Panc1 (cell line): ENCODE results near the gene CPSF3. TPM values are rescaled to one million over a fixed set of nuclear protein-coding genes. Genes with fewer than 3 reads are reported as not detected.

Experiments
- ATAC-seq: fragments of 200-7000 bp; cut with Tn5 transposase; 2 replicates; pipeline ENCODE4 v1.9.1; 2020; ENCODE audit warnings: mild to moderate bottlenecking, moderate library complexity
- BruUV-seq: library from RNA; stranded (reverse); fragments of 400-500 nt; replicated peaks from 2 replicates; lab custom pipeline; 2021; lab: Mats Ljungman, UMichigan
- CTCF ChIA-PET: fragments of 300-600 bp; sonication (Branson Sonifier 250); formaldehyde crosslinking; loops from one replicate; lab custom pipeline; 2022; ENCODE audit warnings: antibody characterized with exemption; lab: Charles Lee
- POLR2A ChIA-PET: fragments of 300-600 bp; sonication (Branson Sonifier 250); formaldehyde crosslinking; loops from one replicate; lab custom pipeline; 2022; ENCODE audit warnings: antibody characterized with exemption; lab: Charles Lee
- DNase-seq: peaks from one replicate; pipeline ENCODE4 v3.0.0-alpha.2; 2010; ENCODE audit warnings: low read depth, low spot score
- H3K27ac ChIP-seq: 2 replicates; pipeline ENCODE4 v1.5.1; 2011; ENCODE audit warnings: mild to moderate bottlenecking, low read length, inconsistent platforms
- H3K27me3 ChIP-seq: fragments of 200-500 bp; sonication (Bioruptor generic); 2 replicates; pipeline ENCODE4 v1.6.0; 2014; ENCODE audit warnings: low read length, inconsistent platforms; ENCODE audit not compliant: control insufficient read depth, insufficient read depth
- H3K36me3 ChIP-seq: fragments of 200-500 bp; sonication (Bioruptor generic); 2 replicates; pipeline ENCODE4 v1.5.1; 2014; ENCODE audit warnings: inconsistent platforms, mild to moderate bottlenecking, low read length, moderate library complexity; ENCODE audit not compliant: control insufficient read depth, insufficient read depth
- H3K4me1 ChIP-seq: 2 replicates; pipeline ENCODE4 v1.5.1; 2011; ENCODE audit warnings: inconsistent platforms, mild to moderate bottlenecking, low read length, moderate library complexity; ENCODE audit not compliant: control insufficient read depth, insufficient read depth
- H3K4me3 ChIP-seq, 2 experiments: 2 replicates each; pipeline ENCODE4 v1.5.1; 2011 to 2012; ENCODE audit warnings: low read depth in 2 of 2, low read length in 2 of 2, mild to moderate bottlenecking in 2 of 2, inconsistent platforms in 1 of 2, moderate library complexity in 1 of 2
- H3K9me3 ChIP-seq: fragments of 200-500 bp; sonication (Bioruptor generic); 2 replicates; pipeline ENCODE4 v1.5.1; 2014; ENCODE audit warnings: low read depth, mild to moderate bottlenecking, inconsistent platforms, low read length, moderate library complexity; ENCODE audit not compliant: control insufficient read depth, insufficient read depth
- CTCF ChIP-seq: fragments of 450-650 bp; IDR thresholded peaks from 2 replicates; pipeline ENCODE4 v1.5.1; 2017; ENCODE audit warnings: mild to moderate bottlenecking
- POLR2AphosphoS5 ChIP-seq: IDR thresholded peaks from 2 replicates; pipeline ENCODE4 v1.6.1; 2012; ENCODE audit warnings: mild to moderate bottlenecking, low read depth, low read length, moderate library complexity
- REST ChIP-seq, 2 experiments: IDR thresholded peaks; 2 replicates each; pipeline ENCODE4 v1.6.1; 2011 to 2012; ENCODE audit warnings: low read depth in 2 of 2, control low read depth in 1 of 2, low read length in 1 of 2, mild to moderate bottlenecking in 1 of 2, moderate library complexity in 1 of 2; ENCODE audit not compliant: insufficient read depth in 1 of 2
- SIN3A ChIP-seq: IDR thresholded peaks from 2 replicates; pipeline ENCODE4 v1.6.1; 2012; ENCODE audit warnings: low read depth, mild to moderate bottlenecking, low read length, moderate library complexity, borderline replicate concordance; ENCODE audit not compliant: insufficient read depth
- TCF7L2 ChIP-seq: IDR thresholded peaks from 2 replicates; pipeline ENCODE4 v1.6.1; 2011; ENCODE audit warnings: mild to moderate bottlenecking, low read depth, low read length, inconsistent platforms
- in situ Hi-C: cut with HindIII; loops from 2 replicates; pipeline ENCODE4 v1.10.0; 2016; ENCODE audit warnings: low sequenced_read_pairs, low pct_unique_long_range_greater_than_20kb
- intact Hi-C: fragments of 100-400 bp; cut with micrococcal nuclease; formaldehyde crosslinking; loops from one replicate; pipeline ENCODE4 v1.10.0; 2022; ENCODE audit not compliant: unreplicated experiment
- total RNA-seq: library from RNA; stranded (reverse); gene quantifications from one replicate; pipeline ENCODE4 v1.2.1, GENCODE V29; 2021; ENCODE audit not compliant: unreplicated experiment

Gene CPSF3
- total RNA-seq, 1 experiment from 2014 or later, result 54.1 TPM

GRCh38 chr2:9445089-9445488 lies 21.6 kb downstream of the CPSF3 start:
- in situ Hi-C loops, result no loop called here
- no peak for TF ChIP-seq TCF7L2
- TF ChIP-seq CTCF, result no peak
- no peak for TF ChIP-seq POLR2AphosphoS5
- TF ChIP-seq SIN3A, result no peak
- no peak for TF ChIP-seq REST (IDR thresholded peaks at IDR 0.05; ENCODE audit: insufficient read depth in 1 of 2, low read depth in 2 of 2, low read length in 1 of 2)
- no TSS peak for BruUV-seq

GRCh38 chr2:9451231-9451630 lies 27.8 kb downstream of the CPSF3 start:
- no TSS peak for BruUV-seq
- in situ Hi-C loops (no loop called here), intact Hi-C loops (no loop called here)
- ATAC-seq (no peak), DNase-seq (no peak)
- CTCF ChIA-PET, result no interaction called here
- Histone ChIP-seq H3K36me3 (0 out of 2 replicates have a peak, but pooled peaks cover 5% of the 10 kb centered on the region), H3K4me1 (no peaks in the 10 kb centered on the region), H3K9me3 (no peaks in the 10 kb centered on the region), H3K27ac (no peak overlapping the region), H3K4me3 (no peak overlapping the region), H3K27me3 (no peaks in the 10 kb centered on the region)
- TF ChIP-seq POLR2AphosphoS5, result no peak
- no peak for TF ChIP-seq TCF7L2
- no peak for TF ChIP-seq REST (IDR thresholded peaks at IDR 0.05; ENCODE audit: insufficient read depth in 1 of 2, low read depth in 2 of 2, low read length in 1 of 2)
- TF ChIP-seq CTCF, result no peak
- no peak for TF ChIP-seq SIN3A
- POLR2A ChIA-PET, result no interaction called here

More at GRCh38 chr2:9445089-9445488, 21.6 kb downstream of the CPSF3 start:
- Histone ChIP-seq H3K4me3 (no peak overlapping the region), H3K27me3 (no peaks in the 10 kb centered on the region), H3K9me3 (no peaks in the 10 kb centered on the region), H3K36me3 (peaks cover 17% of the 10 kb centered on the region; the same call in 1 of the 2 replicates), H3K4me1 (no peaks in the 10 kb centered on the region), H3K27ac (no peak overlapping the region)
- CTCF ChIA-PET, result no interaction called here
- no peak for ATAC-seq
- intact Hi-C loops, result no loop called here
- no peak for DNase-seq
- POLR2A ChIA-PET, result no interaction called here
